ENCODE data around the gene OR2AK2.

DNA sequence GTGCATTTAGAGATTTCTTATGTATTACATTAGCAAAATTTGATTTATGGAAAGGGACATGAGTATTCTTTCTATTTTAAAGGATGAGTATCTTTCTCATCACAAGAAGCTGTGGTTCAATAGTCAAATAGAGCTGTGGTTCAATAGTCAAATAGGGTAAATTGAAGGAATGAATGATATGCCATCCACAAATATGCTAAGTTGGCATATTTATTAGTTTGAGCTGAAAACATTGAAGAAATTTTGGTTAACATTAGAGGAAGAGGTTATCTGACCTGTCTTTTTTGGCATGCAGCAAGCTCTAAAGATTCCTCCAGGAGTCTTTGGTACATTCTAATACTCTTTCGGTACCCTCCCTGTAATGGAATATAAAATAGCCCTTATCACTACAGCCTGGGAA, 11.6 kb upstream of the OR2AK2 start:
- TF ChIP-seq, protein P1, sequence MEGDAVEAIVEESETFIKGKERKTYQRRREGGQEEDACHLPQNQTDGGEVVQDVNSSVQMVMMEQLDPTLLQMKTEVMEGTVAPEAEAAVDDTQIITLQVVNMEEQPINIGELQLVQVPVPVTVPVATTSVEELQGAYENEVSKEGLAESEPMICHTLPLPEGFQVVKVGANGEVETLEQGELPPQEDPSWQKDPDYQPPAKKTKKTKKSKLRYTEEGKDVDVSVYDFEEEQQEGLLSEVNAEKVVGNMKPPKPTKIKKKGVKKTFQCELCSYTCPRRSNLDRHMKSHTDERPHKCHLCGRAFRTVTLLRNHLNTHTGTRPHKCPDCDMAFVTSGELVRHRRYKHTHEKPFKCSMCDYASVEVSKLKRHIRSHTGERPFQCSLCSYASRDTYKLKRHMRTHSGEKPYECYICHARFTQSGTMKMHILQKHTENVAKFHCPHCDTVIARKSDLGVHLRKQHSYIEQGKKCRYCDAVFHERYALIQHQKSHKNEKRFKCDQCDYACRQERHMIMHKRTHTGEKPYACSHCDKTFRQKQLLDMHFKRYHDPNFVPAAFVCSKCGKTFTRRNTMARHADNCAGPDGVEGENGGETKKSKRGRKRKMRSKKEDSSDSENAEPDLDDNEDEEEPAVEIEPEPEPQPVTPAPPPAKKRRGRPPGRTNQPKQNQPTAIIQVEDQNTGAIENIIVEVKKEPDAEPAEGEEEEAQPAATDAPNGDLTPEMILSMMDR (IDR thresholded peaks at IDR 0.05; ENCODE audit: insufficient read depth, low read length, poor library complexity, severe bottlenecking), result no peak
- no peak for TF ChIP-seq EZH2phosphoT487 (conservative IDR thresholded peaks at IDR 0.05; ENCODE audit: low read length)
